Vagina (tissue), 2 donors: ENCODE results near the gene GKN1.

Source experiments
- CTCF ChIP-seq, 3 experiments: fragments of 450-650 bp in 2 of 3; fragments of 200-600 bp in 1 of 3; sonication (generic) in 1 of 3; IDR thresholded peaks; one replicate each; pipeline ENCODE4 v1.5.1; 2017 to 2019; ENCODE audit warnings: antibody characterized with exemption in 3 of 3, mild to moderate bottlenecking in 2 of 3, moderate library complexity in 2 of 3
- POLR2A ChIP-seq, 2 donors: fragments of 450-650 bp; IDR thresholded peaks; one replicate each; pipeline ENCODE4 v1.6.1; 2017; ENCODE audit warnings: antibody characterized with exemption in 2 of 2, mild to moderate bottlenecking in 2 of 2, moderate library complexity in 2 of 2
- POLR2AphosphoS5 ChIP-seq, 2 donors: sonication (generic); formaldehyde crosslinking; IDR thresholded peaks; one replicate each; pipeline ENCODE4 v1.9.0; 2017; ENCODE audit warnings: antibody characterized with exemption in 2 of 2, mild to moderate bottlenecking in 2 of 2, low read depth in 1 of 2; ENCODE audit not compliant: insufficient read depth in 1 of 2

GRCh38 chr2:68994864-68995263, 20.4 kb downstream of the GKN1 start:
- TF ChIP-seq CTCF (IDR thresholded peaks at IDR 0.05) (no peak), POLR2A (IDR thresholded peaks at IDR 0.05) (no peak), POLR2AphosphoS5 (IDR thresholded peaks at IDR 0.05; ENCODE audit: insufficient read depth in 1 of 2, low read depth in 1 of 2) (no peak)
